ENCODE results near the gene RPS6KA2.

Gene RPS6KA2

GRCh38 chr6:166612471-166612881 is 14.6 kb downstream of the RPS6KA2 start:
- no peaks in the 10 kb centered on the region for H3K27me3 ChIP-seq (replicated peaks; ENCODE audit: control insufficient read depth, insufficient read depth, low read length)
- TF ChIP-seq CTCF (IDR thresholded peaks at IDR 0.05; ENCODE audit: insufficient read depth, low read length, poor library complexity, severe bottlenecking): no peak
- no peak overlapping the region for H3K4me3 ChIP-seq (replicated peaks; ENCODE audit: low read depth, low read length)
- H3K36me3 ChIP-seq (ENCODE audit: control insufficient read depth, insufficient read depth, low read length): no peaks in the 10 kb centered on the region
- DNase-seq (ENCODE audit: extremely low read depth, insufficient read length): no peak

GRCh38 chr6:166611631-166612030 is 15.4 kb downstream of the RPS6KA2 start:
- no peaks in the 10 kb centered on the region for H3K27me3 ChIP-seq (replicated peaks; ENCODE audit: control insufficient read depth, insufficient read depth, low read length)
- H3K36me3 ChIP-seq (ENCODE audit: control insufficient read depth, insufficient read depth, low read length): no peaks in the 10 kb centered on the region
- no peak for TF ChIP-seq CTCF (IDR thresholded peaks at IDR 0.05; ENCODE audit: insufficient read depth, low read length, poor library complexity, severe bottlenecking)
- no peak for DNase-seq (ENCODE audit: extremely low read depth, insufficient read length)
- H3K4me3 ChIP-seq (replicated peaks; ENCODE audit: low read depth, low read length): no peak overlapping the region

- no peak overlapping the region for H3K4me3 ChIP-seq (replicated peaks; ENCODE audit: low read depth, low read length)
- H3K36me3 ChIP-seq (ENCODE audit: control insufficient read depth, insufficient read depth, low read length): no peaks in the 10 kb centered on the region
- no peak for DNase-seq (ENCODE audit: extremely low read depth, insufficient read length)
Measured at GRCh38 chr6:166610069-166610468, 17.0 kb downstream of the RPS6KA2 start.

GRCh38 chr6:166608774-166609173 is 18.3 kb downstream of the RPS6KA2 start:
- Histone ChIP-seq H3K4me3 (replicated peaks; ENCODE audit: low read depth, low read length) (no peak overlapping the region), H3K27me3 (replicated peaks; ENCODE audit: control insufficient read depth, insufficient read depth, low read length) (no peaks in the 10 kb centered on the region), H3K36me3 (ENCODE audit: control insufficient read depth, insufficient read depth, low read length) (no peaks in the 10 kb centered on the region)
- no peak for TF ChIP-seq CTCF (IDR thresholded peaks at IDR 0.05; ENCODE audit: insufficient read depth, low read length, poor library complexity, severe bottlenecking)
- no peak for DNase-seq (ENCODE audit: extremely low read depth, insufficient read length)

More at GRCh38 chr6:166610069-166610468, 17.0 kb downstream of the RPS6KA2 start:
- H3K27me3 ChIP-seq (replicated peaks; ENCODE audit: control insufficient read depth, insufficient read depth, low read length): no peaks in the 10 kb centered on the region
- TF ChIP-seq CTCF (IDR thresholded peaks at IDR 0.05; ENCODE audit: insufficient read depth, low read length, poor library complexity, severe bottlenecking): no peak

GRCh38 chr6:166605752-166606151 is 21.3 kb downstream of the RPS6KA2 start:
- no peak for DNase-seq (ENCODE audit: extremely low read depth, insufficient read length)
- TF ChIP-seq CTCF (IDR thresholded peaks at IDR 0.05; ENCODE audit: insufficient read depth, low read length, poor library complexity, severe bottlenecking): no peak
- no peak overlapping the region for H3K4me3 ChIP-seq (replicated peaks; ENCODE audit: low read depth, low read length)
- H3K27me3 ChIP-seq (replicated peaks; ENCODE audit: control insufficient read depth, insufficient read depth, low read length): no peaks in the 10 kb centered on the region
- H3K36me3 ChIP-seq (ENCODE audit: control insufficient read depth, insufficient read depth, low read length): no peaks in the 10 kb centered on the region

- Histone ChIP-seq H3K27me3 (replicated peaks; ENCODE audit: control insufficient read depth, insufficient read depth, low read length) (no peaks in the 10 kb centered on the region), H3K36me3 (ENCODE audit: control insufficient read depth, insufficient read depth, low read length) (no peaks in the 10 kb centered on the region), H3K4me3 (replicated peaks; ENCODE audit: low read depth, low read length) (no peak overlapping the region)
- DNase-seq (ENCODE audit: extremely low read depth, insufficient read length): no peak
- no peak for TF ChIP-seq CTCF (IDR thresholded peaks at IDR 0.05; ENCODE audit: insufficient read depth, low read length, poor library complexity, severe bottlenecking)
Measured at GRCh38 chr6:166604911-166605310, 22.1 kb downstream of the RPS6KA2 start.
